ENCODE results near the gene CCDC93.

The CCDC93 gene

DNA sequence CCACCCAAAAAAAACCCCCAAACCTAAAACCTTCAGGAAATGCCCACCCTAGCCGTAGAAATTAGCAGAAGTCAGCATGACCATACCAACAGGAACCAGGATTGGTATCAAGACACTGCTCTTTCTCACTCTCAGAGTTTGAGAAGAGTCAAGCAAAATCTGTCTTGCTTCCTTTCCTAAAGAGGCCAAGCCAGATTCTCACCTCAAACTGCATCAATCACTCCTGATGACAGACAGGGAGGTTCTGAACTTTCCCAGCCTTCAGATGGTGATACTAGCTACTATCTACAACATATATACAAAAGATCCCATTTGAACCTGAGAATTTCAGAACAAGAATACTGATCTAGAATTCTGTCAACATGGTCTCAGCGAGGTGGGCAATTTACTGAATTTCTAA lies 29.7 kb downstream of the CCDC93 start:
- DNase-seq = no peak

DNA sequence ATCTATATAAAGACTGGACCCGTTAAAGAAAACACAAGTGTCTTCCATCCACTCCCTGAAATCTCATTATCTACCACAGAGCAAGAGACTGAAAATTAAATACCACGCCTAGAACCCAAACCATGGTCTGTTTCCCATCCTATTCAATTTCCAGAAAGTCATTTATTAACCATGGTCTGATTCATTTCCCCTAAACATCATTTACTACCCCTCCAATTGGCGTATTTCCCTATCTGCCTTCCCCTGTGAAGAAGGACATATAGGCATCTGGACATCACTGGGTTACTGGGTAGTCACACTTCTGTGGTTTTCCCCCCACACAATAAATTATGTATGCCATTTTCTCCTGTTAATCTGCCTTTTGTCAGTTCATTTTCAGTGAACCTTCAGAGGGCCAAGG lies 30.8 kb downstream of the CCDC93 start:
- DNase-seq = no peak

DNA sequence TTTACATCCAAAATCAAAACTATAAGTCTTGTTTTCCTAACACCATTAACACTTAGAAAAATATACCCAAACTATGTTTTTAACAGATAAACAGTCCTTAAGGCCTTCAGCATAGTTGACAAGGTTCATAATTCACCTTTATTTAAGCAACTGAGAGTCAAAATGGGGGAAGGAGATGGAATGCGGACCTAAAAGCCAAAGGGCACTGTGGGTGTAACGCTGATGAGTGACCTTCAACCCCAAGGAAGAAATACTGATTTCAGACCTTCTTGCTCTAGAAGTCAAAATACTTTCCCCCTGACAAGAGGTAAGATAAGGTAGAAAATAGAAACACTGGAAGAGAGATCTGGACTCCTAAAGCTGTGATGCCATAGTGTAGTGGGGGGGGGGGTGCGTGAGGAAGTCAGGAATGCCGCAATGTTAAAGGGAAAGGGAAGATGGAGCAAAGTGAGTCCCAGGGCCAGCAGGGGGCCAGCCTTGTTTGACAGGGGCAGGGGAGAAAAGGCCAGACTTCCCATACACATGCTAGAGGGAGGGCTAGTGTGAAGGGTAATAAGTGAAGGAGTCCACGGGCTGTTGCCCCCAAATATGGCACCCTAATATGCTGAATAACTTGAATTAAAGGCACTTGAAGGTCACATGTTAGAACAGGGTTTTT lies 31.4 kb downstream of the CCDC93 start:
- DNase-seq = no peak

DNA sequence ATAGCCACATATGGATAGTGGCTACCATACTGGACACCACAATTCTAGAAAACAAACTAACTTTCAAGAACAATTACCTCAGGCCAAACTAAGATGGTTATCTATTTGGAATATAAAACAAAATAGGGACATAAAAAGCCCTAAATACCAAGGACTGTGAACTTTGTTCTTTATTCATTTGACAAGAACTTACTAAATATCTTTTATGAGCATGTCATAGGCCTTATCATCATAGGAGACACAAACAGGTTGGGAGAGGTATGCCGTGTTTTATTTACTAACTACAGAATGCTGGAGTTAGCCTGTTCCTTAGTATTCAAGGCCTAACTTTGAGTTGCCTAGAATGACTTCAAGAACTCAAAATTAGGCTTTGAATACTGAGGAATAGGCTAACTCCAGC lies 32.1 kb downstream of the CCDC93 start:
- DNase-seq = no peak

DNA sequence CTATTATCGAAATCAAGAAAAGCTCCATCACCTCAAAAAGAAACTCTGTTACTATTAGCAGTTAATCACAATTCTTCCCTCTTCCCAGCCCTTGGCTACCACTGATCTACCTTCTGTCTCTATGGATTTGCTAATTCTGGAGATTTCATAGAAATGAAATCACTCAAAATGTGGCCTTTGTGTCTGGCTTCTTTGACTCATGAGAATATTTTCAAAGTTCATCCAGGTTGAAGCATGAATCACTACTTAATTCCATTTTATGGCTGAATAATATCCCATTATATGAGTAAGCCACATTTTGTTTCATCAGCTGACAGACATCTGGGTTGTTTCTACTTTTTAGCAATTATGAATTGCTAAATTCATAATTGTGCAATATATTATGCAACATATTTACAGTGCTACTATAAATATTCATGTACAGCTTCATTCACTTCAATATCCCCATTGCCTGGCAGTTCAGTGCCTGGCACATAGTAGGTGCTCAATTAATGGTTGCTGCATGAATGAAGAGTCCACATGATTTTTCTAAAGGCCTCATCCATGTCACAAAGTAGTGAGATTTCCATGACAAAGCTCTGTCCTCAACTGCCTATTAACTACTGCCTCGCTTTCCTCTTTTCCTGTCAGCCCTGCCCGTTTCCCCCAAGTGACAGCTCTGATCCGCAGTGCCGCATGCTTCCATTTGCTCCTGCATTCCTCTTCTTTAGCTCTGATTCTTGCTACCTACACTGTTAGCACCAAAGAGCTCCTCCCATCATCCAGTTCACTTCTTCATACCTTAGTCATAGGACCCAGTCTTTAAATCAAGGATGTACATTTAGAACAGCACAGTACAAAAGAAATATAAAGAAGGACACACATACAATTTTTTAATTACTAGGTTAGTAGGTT lies 32.8 kb downstream of the CCDC93 start:
- DNase-seq = no peak

DNA sequence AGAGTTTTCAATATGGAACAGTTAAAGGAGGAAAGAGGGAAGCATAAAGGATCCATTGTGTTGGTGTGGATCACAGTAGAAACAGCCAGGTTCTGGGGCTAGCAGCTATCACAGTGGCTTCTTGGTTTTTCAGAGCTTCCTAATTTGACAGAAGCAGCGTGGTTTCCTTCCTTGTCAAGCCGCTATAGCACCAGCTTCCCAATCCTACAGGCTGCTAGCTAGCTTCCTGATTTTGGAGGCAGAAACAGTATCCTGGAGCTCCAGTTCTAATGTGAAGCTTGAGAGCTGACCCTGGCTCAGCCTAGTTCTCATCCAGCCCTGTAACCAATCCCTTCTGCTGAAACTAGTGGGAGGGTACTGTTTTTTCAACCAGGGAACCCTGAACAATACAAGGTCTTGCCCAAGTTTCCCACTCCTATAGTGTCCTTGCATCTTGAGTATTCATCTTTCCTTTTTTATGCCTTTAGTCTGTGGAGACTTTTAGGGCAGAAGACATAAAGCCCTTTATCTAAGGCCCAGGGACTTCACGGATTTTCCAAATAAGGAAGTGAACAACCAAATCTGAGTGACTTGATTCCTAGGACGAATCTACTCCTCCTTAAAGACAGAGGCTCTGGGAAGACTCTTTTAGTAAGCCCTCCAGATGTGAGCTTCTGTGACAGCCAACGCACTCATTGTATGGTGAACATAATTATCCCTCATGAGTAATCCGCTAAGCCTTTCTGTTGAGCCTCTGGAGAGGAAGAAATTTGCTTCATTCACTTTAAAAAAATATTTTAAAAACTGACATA lies 33.8 kb downstream of the CCDC93 start:
- no peak for DNase-seq

DNA sequence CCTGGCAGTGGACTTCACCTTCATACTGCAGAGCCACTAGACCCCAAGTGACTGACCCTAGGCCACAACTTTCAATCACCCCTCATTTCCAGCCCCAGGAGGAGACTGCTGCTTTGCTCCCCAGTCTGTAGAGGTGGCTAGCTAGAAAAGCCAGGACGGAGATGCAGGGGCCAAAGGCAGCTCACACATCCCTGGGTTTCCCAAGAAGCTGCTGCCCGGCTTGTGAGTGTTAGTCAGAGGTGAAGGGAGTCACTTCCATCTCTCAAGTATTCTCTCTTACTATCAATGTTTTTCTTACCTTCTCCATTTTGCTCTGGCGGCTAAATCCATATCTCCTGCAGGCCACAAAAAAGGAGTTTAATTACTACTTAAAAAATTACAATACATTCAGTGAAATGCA lies 36.2 kb downstream of the CCDC93 start:
- DNase-seq = no peak

DNA sequence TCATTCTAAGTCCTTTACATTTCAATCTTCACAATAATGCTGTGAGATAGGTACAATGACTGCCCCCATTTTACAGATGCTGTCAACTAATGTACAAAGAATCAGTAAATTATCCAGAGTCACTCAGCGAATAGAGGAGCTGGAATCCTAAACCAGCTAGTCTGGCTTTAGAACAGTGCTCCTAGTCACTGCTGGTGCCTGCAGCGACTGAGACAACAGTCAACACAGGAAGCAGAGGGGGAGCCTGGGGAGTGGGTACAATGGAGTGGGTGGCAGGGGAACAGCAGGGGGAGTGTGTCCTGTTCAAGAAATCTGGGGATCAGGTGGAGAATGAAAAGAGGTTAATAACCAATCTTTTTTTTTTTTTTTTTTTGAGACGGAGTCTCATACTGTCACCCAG lies 37.3 kb downstream of the CCDC93 start:
- DNase-seq = no peak

DNA sequence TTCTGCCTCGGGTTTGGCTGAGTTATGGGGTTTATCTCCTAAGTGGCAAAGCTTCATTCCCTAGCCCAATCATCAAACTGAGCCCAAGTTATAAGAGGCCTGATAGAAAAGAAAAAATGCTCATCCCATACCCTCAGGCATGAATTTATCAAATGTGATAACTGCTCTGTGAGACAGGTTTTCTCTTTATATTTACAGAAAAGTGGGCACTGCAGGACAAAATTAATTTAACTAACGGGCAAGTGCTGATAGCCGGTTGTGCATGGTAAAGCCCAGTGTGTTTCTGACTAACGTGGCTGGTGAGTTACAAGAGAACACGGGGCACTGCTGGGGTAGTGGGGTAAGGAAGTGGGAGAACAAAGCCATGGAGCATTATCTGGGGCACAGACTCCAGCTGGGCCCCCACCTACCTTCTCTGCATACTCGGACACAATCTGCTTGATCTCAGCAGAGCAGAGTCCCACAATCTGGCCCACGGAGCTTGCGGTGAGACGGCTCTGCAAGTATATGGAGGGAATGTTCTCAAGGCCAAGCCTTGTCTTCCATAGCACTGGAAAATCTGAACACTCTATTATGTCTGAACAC lies 40.3 kb downstream of the CCDC93 start:
- no peak for DNase-seq

DNA sequence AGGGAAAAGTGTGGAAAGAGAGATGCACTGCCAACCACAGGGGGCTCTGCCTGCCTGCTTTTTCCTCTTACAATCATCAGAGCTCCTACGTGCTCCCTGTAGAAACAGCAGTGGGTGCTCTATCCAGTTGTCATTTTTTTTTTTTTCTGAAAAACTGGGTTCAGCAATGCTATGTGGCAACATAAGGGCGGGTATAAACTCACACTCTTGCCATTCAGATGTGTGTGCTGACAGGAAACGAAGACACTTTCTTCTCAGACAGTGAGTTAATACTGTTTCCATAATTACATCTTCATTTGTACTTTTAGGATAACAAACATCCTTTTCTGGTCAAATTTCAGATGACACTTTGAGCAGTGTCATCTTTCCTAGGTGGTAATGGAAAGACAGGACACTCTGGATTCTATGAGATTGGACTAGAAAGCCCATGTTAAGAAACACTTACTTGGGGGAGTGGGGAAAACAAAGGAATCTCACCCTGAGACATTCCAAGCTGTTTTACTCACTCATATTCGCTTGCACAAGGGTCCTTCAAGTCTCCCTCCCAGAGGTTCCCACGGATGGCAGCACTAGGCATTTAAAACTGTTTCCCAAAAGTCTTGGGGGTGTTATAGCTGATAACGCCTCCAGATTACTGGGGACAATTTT lies 41.3 kb downstream of the CCDC93 start:
- DNase-seq = no peak

DNA sequence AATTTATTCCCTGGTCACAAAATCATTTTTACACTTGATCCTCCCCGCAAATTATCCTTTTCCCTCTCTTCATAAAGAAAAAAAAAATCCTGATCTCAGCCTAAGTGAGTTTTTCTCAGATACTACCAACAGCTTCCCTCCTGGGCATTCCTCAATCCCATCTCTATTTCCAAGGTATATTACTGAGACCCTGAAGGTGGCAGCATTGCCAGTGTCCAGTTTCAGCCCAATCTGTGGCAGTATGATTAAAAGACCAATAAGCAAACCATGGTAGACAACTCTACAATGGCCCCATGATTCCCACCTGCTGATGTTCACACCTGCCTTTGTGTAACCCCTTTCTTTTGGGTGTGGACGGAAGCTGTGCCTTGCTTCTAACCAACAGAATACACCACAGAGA lies 45.1 kb downstream of the CCDC93 start:
- no peak for DNase-seq

DNA sequence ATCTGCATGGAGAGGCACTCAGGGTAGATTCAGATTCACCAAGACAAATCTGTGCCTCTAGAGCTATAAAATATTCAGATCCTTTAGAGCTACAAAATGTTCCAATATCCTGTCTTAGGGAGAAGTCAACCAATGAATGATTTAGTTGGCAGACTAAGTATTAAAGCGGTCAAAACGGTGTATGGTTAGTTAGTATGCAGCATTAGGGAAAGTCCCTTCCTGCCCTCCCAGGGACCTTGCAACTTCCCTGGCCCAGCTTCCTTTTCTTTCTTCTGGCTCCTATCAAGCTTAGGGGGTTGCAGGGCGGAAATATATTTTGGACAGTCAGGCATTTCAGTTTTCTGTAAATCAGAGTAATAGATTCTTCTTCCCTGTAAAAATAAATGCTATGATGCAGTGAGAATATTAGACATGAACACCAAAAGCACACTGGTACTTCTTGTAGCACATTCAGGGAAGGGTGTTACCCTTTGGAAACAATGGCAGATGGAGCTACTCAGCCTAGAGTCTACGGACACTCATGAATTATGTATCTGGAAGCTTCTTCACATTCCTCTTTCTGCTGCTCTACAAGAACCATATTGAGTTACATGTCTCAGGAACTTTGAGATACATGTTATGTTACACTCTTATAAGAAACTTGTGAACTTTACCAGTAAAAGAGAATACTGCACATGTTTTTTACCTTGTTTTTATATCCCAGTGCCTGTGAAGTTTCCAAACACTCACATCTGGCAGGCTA lies 45.7 kb downstream of the CCDC93 start:
- no peak for DNase-seq

DNA sequence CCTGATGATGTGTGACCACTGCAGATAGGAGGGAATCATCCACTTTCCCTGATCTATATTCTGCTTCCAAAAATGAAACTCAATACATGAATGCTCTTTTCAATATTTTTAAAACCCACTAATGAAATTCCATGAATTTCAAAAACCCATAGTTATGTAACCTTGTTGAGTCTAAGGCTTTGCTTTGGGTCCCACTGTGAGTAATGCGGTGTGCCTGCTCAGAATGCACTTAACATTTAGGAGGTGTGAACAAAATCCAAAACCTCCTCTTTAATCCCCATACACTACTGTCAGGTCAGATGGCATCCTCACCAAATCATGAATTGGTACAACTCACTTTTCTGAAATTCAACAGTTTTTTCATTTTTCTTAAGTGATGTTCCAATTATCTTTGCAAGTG lies 50.4 kb downstream of the CCDC93 start:
- DNase-seq = no peak

DNA sequence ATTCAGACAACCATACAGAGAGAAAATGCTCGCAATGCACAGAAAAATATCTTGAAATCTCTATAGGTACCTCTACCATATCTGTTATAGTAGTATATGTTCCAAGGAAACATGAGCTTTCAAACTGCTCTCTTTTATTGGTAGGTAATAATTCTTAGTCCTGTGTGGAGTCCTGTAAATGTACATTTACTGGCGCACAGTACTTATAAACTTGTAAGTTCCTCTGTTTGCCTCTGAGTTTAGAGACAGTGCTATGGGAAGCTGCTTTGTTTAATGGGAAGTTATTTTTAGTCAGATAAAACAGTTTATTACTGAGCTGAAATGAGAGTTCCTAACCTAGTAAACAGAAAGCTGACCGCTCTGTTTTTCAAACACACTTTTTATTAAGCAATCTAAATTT lies 52.7 kb downstream of the CCDC93 start:
- no peak for DNase-seq

DNA sequence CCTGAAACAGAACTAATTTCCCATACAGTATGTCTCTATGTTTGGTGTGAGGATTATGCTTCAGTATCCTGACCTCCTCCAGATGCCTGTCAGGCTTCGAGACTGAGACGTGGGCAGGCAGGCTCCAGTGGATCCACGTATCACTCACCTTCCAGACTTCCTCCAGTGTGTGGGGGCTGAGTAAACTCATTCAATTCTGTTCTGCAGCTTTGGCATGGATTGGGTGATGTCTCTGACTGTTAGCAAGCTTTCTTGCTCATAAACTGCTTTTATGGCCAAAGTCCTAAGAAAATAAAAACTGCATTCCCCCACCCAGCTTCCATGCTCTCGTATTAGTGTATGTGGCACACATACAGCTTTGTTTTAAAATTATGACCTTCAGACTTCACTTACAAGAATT lies 53.6 kb downstream of the CCDC93 start:
- no peak for DNase-seq

DNA sequence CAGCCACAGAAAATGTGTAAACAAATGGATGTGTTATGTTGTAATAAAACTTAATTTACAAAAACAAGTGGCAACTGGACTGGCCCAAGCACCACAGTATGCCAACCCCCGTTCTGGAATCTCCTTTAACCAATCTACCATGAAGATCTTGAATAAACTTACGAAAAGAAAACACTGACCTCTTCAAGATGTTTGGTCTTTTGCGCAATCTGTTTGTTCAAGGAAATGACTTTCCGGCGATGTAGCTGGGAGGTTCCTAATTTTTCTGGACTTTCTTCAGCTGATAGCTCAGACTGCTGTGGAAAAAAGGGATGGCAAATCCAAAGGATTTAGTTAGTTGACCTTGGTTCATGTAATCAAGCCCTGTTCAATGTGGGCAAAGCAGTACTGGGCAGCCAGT lies 55.7 kb downstream of the CCDC93 start:
- DNase-seq = no peak

DNA sequence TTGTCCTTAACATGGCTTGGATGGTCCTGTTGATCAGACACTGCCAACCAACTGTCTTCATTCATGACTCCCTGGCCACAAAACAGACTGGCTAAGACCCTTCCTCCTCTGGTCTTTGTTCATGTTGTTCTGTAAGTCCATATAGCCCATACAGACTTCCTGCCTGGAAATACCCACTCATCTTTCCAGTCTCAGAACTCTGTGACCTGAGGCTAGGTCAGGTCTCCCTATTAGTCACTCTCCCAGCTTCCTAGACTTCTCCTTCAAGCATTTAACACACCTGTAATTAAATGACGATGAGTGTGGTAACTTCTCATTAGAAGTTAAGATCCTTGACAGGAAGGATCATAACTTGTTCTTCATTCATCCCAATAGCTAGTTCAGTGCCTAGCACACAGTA lies 56.3 kb downstream of the CCDC93 start:
- DNase-seq = no peak

DNA sequence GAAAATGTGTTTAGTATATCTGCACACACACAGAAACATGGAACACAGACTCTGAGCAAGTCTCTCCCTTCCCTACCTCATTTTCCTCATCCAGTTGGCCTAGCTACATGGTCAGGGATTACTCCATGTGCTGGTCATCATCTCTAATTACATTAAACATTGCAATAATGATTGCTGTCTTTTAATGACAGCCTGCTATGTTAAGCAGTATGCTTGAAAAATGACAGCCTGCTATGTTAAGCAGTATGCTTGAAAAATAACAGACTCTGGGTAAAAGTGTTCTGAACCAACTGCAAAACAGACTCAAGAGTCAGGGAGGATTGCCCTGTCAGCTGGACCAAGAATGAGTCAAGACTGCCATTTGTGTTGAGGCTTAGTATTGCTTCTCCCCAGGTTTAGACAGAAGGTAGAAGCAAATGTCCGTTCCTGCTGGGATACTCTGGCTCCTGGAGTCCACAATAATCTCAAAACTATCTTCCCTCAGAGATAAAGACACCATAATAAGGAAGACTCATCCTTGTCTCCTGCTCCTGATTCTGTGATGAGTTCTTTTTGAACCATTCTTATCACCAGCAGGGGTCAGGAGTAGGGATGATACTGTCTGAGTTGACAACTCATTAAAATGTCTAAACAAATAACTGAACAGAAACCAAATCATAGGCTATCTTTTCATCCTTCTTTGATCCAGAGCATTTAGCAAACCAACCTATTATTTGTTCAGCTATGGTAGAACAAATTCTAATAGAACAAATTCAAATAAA lies 57.7 kb downstream of the CCDC93 start:
- no peak for DNase-seq

DNA sequence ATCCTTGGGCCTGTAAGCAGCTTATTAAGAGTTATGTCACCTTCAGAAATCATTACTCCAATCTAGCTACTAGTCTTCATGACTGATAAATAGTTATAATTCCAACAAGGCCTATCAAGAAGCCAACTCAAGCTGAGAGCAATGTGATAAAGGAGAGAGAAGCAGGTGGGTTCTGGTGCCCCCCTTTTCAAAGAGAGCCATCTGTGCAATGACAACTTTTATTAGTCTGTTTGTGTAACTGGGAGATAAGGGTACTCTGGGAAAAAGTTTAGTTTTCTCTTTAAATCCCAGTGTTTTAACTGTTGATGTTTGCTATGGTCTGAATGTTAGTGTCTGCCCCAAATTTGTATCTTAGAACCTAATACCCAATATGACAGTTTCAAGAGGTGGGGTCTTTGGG lies 60.6 kb downstream of the CCDC93 start:
- no peak for DNase-seq

DNA sequence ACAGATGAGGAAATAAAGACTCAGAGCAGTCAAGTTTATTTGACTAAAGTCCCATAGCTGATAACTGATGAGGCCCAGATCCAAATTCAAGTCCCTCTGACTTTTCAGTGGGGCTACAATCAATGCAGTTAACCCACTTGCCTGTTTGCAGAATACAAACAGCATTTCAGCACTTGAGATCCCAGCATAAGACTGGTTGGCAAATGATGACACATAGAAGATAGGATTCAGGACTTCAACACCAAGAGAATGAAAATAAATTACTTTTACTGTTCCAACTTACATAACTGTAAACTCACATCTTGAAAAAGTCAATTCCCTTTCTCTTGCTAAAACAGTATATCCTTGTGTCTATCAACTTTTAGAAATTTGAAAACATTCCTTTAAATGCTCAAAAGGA lies 61.2 kb downstream of the CCDC93 start:
- DNase-seq = no peak

DNA sequence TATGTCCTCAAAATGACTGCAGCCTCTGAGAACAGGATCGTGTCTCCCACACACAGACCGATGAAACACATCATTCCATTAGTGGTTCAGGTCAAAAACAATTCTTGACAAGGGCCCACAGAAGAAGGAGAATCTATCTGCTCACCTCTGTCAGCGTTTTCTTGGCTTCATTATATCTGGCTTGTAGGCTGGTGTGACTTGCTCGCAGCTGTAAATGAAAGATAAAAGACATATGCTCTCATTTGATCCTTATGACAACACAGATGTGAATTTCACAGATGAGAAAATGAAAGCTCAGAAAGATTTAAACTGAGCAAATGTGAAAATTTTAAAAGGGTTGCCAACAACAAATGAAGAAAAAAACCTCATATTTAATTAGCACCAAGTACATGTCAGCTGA lies 61.6 kb downstream of the CCDC93 start:
- DNase-seq = no peak

Data from femur (tissue), 1 donor.